ENCODE measurements around the gene SETBP1. TPM values are rescaled to one million over a fixed set of nuclear protein-coding genes. Genes with fewer than 3 reads are reported as not detected.

SETBP1 gene
- total and polyA plus RNA-seq, 9 of the 15 experiments (the other 6 are each of a cell fraction or from before 2014, with no cell fraction given): under 0.01 to 0.13 (median 0.04) TPM

- Histone ChIP-seq H3K36me3 (ENCODE audit: control insufficient read depth, insufficient read depth, low read length) (no peaks in the 10 kb centered on the region), H3K4me3 (no peak overlapping the region), H3K27me3 (ENCODE audit: control insufficient read depth in 2 of 2, insufficient read depth in 2 of 2, low read length in 2 of 2) (peaks cover 0 to 5% of the 10 kb centered on the region in 2 experiments; a peak in 1 of 5 replicates), H2AFZ (ENCODE audit: low read depth, low read length) (no peak overlapping the region), H3K4me2 (ENCODE audit: insufficient read depth, low read length) (no peak overlapping the region), H3K27ac (ENCODE audit: extremely low read depth, low read depth, low read length) (no peak overlapping the region), H3K9ac (ENCODE audit: insufficient read depth in 1 of 2, low read depth in 2 of 2, low read length in 2 of 2) (no peak overlapping the region), H3K9me3 (replicated peaks; ENCODE audit: control insufficient read depth, insufficient read depth, low read depth, low read length) (no peaks in the 10 kb centered on the region), H3K9me1 (ENCODE audit: control insufficient read depth, insufficient read depth, low read length) (no peaks in the 10 kb centered on the region), H3K79me2 (ENCODE audit: control insufficient read depth, insufficient read depth, low read length) (no peaks in the 10 kb centered on the region), H4K20me1 (replicated peaks; ENCODE audit: control insufficient read depth, insufficient read depth, low read length) (no peaks in the 10 kb centered on the region), H3K4me1 (replicated peaks in 1 of 2; ENCODE audit: control insufficient read depth in 2 of 2, insufficient read depth in 2 of 2, low read length in 2 of 2) (no peaks in the 10 kb centered on the region)
- TF ChIP-seq POU5F1 (IDR thresholded peaks at IDR 0.05; ENCODE audit: borderline replicate concordance, low read depth, low read length, partially characterized antibody): no peak
- TF ChIP-seq POLR3A (IDR thresholded peaks at IDR 0.05; ENCODE audit: borderline replicate concordance, extremely low read depth, insufficient read depth, insufficient read length): no peak
- TF ChIP-seq HINFP (tag; conservative IDR thresholded peaks at IDR 0.05; ENCODE audit: low read depth): no peak
- no peak for TF ChIP-seq RNF219 (CRISPR knock-in tag; IDR thresholded peaks at IDR 0.05)
- TF ChIP-seq HNRNPH1 (optimal IDR thresholded peaks at IDR 0.05; ENCODE audit: low read depth, low read length): no peak
- TF ChIP-seq MTA3 (IDR thresholded peaks at IDR 0.05; ENCODE audit: borderline replicate concordance): no peak
- no peak for TF ChIP-seq ARID3B (CRISPR knock-in tag; IDR thresholded peaks at IDR 0.05; ENCODE audit: borderline replicate concordance)
- TF ChIP-seq DACH1 (IDR thresholded peaks at IDR 0.05; ENCODE audit: partially characterized antibody): no peak
- no peak for TF ChIP-seq BCOR (IDR thresholded peaks at IDR 0.05)
- no peak for TF ChIP-seq RFX1 (IDR thresholded peaks at IDR 0.05)
- TF ChIP-seq MITF (IDR thresholded peaks at IDR 0.05): no peak
- TF ChIP-seq HEY1 (CRISPR knock-in tag; IDR thresholded peaks at IDR 0.05; ENCODE audit: borderline replicate concordance): no peak
- no peak for TF ChIP-seq MXD1 (CRISPR knock-in tag; IDR thresholded peaks at IDR 0.05; ENCODE audit: borderline replicate concordance, poor library complexity, severe bottlenecking)
- no peak for TF ChIP-seq MCM7 (IDR thresholded peaks at IDR 0.05)
- intact Hi-C loops (cut with micrococcal nuclease) (no loop called here), in situ Hi-C loops (cut with MboI) (no loop called here)
- FAIRE-seq (no peak), DNase-seq (ENCODE audit: extremely low read depth in 1 of 4, low spot score in 3 of 4) (no peak), ATAC-seq (no peak)
- 0% methylated on average over 8 of the region's 10 CpGs for WGBS (ENCODE audit: insufficient coverage, low coverage, missing lambda C conversion rate)
- ChIA-PET POLR2A (no interaction called here), CTCF (ENCODE audit: low intra/inter-chr PET ratio) (no interaction called here)
- BruUV-seq (replicated peaks): no TSS peak
Observed at GRCh38 chr18:44777457-44778192, 96.9 kb downstream of the SETBP1 start.
